ENCODE results near the gene KAT8.
"Not testable (repeated sequence)": the region's sequence is repeated elsewhere in the genome, so short reads cannot be mapped to it uniquely, and the experiment has no call there.

KAT8 gene

DNA sequence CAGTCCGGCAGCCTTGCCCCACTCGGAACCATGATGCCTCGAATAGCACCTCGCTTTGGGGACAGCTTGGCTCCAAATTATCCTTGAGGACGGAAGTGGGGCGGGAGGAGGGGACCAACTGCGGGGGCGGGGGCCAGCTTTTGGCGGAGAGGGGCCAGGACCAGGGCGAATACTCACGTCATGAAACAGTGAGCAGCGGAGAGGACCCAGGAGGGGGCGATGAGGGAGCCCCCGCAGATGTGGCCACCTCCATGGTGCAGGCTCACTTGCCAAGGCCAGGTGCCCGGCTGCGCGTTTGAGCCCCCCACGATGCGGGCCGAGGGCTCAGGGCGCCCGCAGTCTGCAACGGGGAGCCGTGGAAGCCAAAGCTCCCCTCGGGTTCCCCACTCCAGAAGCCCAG, 31.4 kb downstream of the KAT8 start:
- TF ChIP-seq POLR2A (IDR thresholded peaks at IDR 0.05; ENCODE audit: low read depth, low read length): no peak
- DNase-seq (ENCODE audit: insufficient read length, low spot score): no peak
- no peak for FAIRE-seq

DNA sequence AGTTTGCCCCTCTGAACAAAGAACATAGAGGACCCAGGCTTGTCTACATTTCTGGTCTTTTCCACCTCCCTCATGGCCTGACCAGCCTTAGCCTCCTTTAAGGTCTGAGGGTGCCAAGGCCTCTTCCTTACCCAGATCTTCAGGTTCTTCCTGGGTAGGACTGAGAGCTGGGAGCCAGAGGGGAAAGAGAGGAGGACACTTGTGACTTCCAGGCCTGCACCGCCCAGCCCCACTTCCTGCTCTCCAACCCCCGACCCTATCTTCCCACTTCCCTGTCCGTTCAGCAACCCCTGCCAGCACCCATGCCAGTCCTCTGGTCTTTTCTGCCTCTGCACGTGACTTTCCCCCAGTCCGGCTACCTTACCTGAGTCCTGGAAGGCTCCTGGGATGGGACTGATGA, 31.9 kb downstream of the KAT8 start:
- TF ChIP-seq POLR2A (IDR thresholded peaks at IDR 0.05; ENCODE audit: low read depth, low read length): no peak
- no peak for DNase-seq (ENCODE audit: insufficient read length, low spot score)
- no peak for FAIRE-seq

DNA sequence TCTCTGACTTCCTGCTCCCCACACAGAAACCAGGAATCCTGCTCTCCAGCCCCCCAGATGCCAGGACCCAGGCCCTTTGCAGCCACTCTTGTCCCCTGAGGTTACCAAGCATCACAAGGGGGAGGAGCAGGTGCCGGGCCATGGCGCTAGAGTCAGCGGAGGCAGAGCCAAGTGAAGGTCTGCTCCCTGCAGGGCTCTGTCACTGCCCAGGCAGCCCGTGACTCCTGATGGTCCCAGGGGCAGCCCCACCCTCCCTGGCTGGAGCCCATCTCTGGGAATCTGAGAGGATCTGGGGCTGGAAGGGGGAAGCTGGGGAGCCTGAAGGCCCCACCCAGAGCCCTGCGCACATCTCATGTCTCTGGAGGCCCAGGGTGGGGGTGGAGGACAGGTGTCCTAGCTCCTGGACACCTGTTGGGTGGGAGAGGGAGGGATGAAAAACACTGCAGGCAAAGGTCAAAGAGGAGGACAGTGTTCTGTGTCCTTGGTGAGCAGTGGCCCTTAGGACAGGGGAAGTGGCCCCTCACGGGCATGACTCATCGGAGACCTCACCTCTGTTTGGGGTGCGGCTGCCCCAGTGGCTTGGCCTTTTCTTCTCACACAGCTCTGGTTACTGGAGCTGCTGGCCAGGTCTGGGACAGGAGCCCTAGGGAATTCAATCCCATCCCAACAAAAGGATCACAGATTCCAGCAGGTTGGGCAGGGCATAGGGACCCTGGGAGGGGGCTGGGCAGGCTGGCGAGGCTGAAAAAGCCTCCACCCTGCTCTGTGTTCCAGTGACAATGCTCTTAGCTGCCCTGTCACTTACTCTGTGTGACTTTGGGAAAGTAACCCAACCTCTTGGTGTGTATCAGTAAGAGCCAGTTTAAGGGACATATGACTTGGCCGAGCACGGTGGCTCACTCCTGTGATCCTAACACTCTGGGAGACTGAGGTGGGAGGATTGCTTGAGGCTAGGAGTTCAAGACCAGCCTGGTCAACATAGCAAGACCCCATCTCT, 32.7 kb downstream of the KAT8 start, which contains the start of gene PRSS36:
PRSS36 (minus strand) TSS at position 173 of the 997 bp plus-strand sequence; CDS start at position 142, 31 bp downstream.
- TF ChIP-seq POLR2A (IDR thresholded peaks at IDR 0.05; ENCODE audit: low read depth, low read length): no peak
- FAIRE-seq: no peak
- DNase-seq (ENCODE audit: insufficient read length, low spot score): no peak

DNA sequence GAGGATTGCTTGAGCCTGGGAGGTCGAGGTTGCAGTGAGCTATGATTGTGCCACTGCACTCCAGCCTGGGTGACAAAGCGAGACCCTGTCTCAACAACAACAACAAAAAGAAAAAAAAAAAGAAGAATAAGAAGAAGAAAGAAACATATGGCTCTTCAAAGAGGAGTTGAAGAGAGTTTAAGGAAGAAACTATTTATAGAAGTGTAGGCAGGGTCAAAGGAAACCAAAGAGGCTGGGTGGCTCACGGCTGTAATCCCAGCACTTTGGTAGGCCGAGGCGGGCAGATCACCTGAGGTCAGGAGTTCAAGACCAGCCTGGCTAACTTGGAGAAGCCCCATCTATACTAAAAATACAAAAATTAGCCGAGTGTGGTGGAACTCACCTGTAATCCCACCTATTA, 33.5 kb downstream of the KAT8 start:
- not testable (repeated sequence) for DNase-seq (ENCODE audit: insufficient read length, low spot score)

DNA sequence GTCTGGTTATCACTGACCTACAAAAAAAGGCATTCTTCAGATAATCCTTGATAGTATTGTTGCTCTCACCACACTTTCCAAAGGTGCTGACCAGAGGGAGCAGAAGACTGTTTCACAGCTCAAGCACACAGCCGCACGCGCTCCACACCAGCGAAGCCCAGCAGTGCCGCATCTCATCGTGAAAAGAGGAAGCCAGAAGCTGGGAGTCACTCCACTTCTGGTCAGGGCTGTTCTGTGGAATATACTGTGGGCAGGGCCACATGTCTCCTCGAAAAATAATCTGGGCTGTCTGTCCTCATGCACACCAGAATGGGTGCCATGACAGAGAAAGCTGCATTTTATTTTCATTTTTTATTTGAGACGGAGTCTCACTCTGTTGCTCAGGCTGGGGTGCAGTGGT, 39.7 kb downstream of the KAT8 start:
- TF ChIP-seq POLR2A (IDR thresholded peaks at IDR 0.05; ENCODE audit: low read depth, low read length): no peak
- FAIRE-seq (no peak), DNase-seq (ENCODE audit: insufficient read length, low spot score) (no peak)

More for the DNA sequence above, 33.5 kb downstream of the KAT8 start:
- not testable (repeated sequence) for FAIRE-seq

DNA sequence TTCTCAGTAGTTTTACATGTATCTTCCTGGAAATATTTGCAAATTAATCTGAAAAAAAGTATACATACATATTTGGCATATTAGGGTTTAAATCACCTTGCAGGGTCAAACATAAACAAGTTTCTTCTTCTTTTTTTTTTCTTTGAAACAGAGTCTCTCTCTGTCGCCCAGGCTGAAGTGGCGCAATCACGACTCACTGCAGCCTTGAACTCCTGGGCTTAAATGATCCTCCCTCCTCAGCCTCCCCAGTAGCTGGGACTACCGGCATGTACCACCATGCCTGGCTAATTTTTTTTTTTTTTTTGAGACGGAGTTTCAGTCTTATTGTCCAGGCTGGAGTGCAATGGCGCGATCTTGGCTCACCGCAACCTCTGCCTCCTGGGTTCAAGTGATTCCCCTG, 49.9 kb downstream of the KAT8 start:
- no peak for FAIRE-seq
- TF ChIP-seq POLR2A (IDR thresholded peaks at IDR 0.05; ENCODE audit: low read depth, low read length): no peak
- no peak for DNase-seq (ENCODE audit: insufficient read length, low spot score)

DNA sequence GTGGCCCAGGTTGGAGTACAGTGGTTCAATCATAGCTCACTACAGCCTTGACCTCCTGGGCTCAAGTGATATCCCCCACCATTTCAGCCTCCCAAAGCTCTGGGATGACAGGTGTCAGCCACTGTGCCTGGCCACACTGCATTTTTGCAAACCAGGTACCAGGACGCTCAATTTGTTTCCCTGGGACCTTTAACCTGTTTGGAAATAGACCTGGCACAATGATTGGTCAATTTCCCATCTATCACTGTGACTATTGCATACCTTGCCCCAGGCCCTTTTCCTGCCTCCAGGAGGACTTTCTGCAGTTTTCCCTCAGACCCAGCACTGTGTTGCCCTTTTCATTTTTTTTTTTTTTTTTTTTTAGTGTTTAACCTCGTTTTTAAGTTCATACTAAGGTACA, 51.4 kb downstream of the KAT8 start:
- DNase-seq (ENCODE audit: insufficient read length, low spot score): no peak
- no peak for FAIRE-seq
- no peak for TF ChIP-seq POLR2A (IDR thresholded peaks at IDR 0.05; ENCODE audit: low read depth, low read length)

DNA sequence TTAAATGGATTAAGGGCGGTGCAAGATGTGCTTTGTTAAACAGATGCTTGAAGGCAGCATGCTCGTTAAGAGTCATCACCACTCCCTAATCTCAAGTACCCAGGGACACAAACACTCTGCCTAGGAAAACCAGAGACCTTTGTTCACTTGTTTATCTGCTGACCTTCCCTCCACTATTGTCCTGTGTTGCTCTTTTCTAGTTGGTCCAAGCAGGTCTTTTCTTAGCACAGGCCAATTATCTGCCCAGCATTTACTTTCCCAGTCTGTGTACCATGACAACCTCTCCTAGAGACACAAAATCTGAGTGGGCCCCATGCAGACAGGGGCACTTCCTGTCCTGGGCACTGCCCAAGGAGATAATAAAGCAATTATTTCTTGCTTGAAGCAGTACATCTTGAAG, 52.6 kb downstream of the KAT8 start:
- FAIRE-seq; DNase-seq (ENCODE audit: insufficient read length, low spot score): not testable (repeated sequence)

DNA sequence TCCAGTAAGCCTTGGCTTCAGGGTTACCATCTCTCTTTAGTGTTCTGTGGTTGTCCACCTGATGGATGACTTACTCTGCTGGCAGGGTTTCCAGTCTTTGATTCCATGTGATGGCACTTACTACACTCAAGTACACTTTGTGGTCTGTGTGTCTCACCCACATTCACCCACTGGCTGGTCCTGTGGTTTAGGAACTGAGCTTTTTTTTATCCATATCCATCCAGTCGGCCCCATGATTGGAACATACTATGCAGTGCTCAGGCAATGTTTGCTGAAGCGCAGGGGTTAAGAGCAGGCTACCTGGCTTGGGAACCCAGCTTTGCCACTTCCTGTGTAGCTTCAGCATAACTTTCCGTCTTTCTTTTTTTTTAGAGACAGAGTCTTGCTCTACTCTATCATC, 59.7 kb downstream of the KAT8 start:
- peak; percentile 92 for FAIRE-seq
- TF ChIP-seq POLR2A (IDR thresholded peaks at IDR 0.05; ENCODE audit: low read depth, low read length): no peak
- no peak for DNase-seq (ENCODE audit: insufficient read length, low spot score)

DNA sequence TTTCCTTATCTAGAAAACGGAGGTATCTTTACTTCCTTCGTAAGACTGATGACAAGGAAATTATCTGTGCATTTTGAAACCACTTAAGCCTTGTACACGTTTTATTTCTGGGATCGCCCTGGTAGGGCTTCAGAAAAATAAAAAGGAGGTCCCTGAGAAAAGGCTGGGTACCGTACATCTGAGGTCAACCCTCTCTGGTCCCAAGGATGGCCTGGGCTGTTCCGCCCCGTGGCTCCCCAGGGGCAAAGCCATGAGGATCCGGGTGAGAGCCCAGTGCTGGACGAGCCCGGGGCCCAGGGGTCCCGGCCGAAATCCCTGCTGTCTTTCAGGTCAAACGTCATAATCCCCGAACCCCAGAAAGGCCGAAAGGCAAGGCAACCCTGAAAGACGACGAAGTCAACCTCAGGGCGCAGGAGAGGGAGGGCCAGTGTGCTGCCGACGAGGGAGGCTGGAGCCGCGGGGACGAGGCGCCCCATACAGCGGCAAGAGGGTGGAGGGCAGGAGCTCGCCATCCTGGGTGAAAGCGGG, 61.8 kb downstream of the KAT8 start:
- TF ChIP-seq POLR2A (IDR thresholded peaks at IDR 0.05; ENCODE audit: low read depth, low read length): peak; percentile 74; the same call in 1 of the 2 replicates
- DNase-seq (ENCODE audit: insufficient read length, low spot score) (no peak), FAIRE-seq (no peak)

DNA sequence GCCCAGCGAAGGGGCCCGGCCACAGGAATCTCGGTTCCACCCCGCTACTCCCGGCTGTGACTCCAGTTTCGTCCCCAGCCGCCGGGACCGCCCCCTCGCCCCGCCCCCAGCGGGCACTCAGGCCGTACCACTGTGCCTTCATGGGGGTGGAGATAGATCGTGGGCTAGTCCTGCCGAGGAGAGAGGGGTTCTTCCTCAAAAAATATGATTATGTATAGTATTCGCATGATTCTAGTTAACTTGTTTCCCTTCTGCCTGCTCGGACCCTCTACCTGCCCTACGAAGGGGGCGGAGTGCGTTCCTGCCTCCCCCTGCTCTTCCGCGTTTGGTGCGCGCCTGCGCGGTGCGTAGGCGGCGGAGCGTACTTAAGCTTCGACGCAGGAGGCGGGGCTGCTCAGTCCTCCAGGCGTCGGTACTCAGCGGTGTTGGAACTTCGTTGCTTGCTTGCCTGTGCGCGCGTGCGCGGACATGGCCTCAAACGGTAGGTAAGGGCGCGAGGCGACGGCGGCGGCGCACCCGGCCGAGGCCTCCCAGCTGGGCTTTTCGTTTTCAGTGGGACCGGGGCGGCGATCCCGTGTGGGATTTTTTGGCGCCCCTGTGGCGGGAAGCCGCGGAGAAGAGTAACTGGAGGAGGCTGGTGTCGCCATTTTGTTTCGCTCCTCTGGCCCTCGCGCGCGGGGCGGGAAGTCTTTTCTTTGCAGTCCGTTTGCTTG, 62.4 kb downstream of the KAT8 start, which contains the start of gene FUS:
FUS (plus strand) TSS at position 393 of the 713 bp plus-strand sequence; CDS start at position 469, 76 bp downstream.
- no peak for FAIRE-seq
- TF ChIP-seq POLR2A (IDR thresholded peaks at IDR 0.05; ENCODE audit: low read depth, low read length): peak; percentile 100
- DNase-seq (ENCODE audit: insufficient read length, low spot score): peak; percentile 93

All from H54 (cell line).